Activated CD8-positive, alpha-beta memory T cell treated with anti-CD3 and anti-CD28 coated beads for 48 hours (primary cell): Measurements from ENCODE around the gene DHX16.

Source experiments
- DNase-seq, 3 experiments: peaks; one replicate each; pipeline ENCODE4 v3.0.0-alpha.2; 2020; ENCODE audit warnings: low read depth in 2 of 3, low spot score in 2 of 3

DHX16 gene

GRCh38 chr6:30610065-30610464, 62.7 kb downstream of the DHX16 start:
- DNase-seq, result no peak

GRCh38 chr6:30603961-30604360, 68.8 kb downstream of the DHX16 start:
- DNase-seq, result no peak
